ENCODE results near the gene AMBN.

- TF ChIP-seq CTCF (IDR thresholded peaks at IDR 0.05) (no peak), POLR2A (IDR thresholded peaks at IDR 0.05) (no peak), POLR2AphosphoS5 (IDR thresholded peaks at IDR 0.05) (no peak)
Measured at GRCh38 chr4:70591955-70592582, at the start of gene AMBN.

All from transverse colon (tissue), 4 donors.